IMR-90 (cell line): ENCODE data around the gene SHROOM3. TPM values are rescaled to one million over a fixed set of nuclear protein-coding genes. Genes with fewer than 3 reads are reported as not detected.

Source experiments
- CEBPB ChIP-seq: IDR thresholded peaks from 2 replicates; pipeline ENCODE4 v1.6.1; 2012; ENCODE audit warnings: low read depth, low read length, improper control_type of control experiment
- CHD1 ChIP-seq: IDR thresholded peaks from 2 replicates; pipeline ENCODE4 v1.6.1; 2012; ENCODE audit warnings: low read depth, low read length, improper control_type of control experiment
- CTCF ChIP-seq: conservative IDR thresholded peaks from 2 replicates; pipeline ENCODE4 v1.5.1; 2012; ENCODE audit warnings: mild to moderate bottlenecking, low read depth, low read length, improper control_type of control experiment
- MAFK ChIP-seq: IDR thresholded peaks from 2 replicates; pipeline ENCODE4 v1.6.1; 2012; ENCODE audit warnings: low read depth, low read length, improper control_type of control experiment
- POLR2A ChIP-seq: IDR thresholded peaks from 2 replicates; pipeline ENCODE4 v1.6.1; 2012; ENCODE audit warnings: mild to moderate bottlenecking, low read depth, low read length
- SMC3 ChIP-seq: fragments of 150-350 bp; IDR thresholded peaks from 2 replicates; pipeline ENCODE4 v1.6.1; 2016; ENCODE audit warnings: low read depth, mild to moderate bottlenecking, antibody characterized with exemption, low read length, moderate library complexity
- polyA plus RNA-seq, 3 experiments: library from polyadenylated mRNA; depleted of rRNA; stranded (reverse); fragments of >200 nt; gene quantifications; 2 replicates each; pipeline ENCODE4 v1.2.3, GENCODE V29; 2012; ENCODE audit warnings: low replicate concordance in 1 of 3
- total RNA-seq: library from RNA; depleted of rRNA; stranded (reverse); fragments of >200 nt; gene quantifications from 2 replicates; pipeline ENCODE4 v1.2.3, GENCODE V29; 2012

SHROOM3 gene
- total and polyA plus RNA-seq, 2 of the 4 experiments (the other 2 are of a cell fraction) = 10.8 to 19.5 TPM

- TF ChIP-seq CTCF (no peak), SMC3 (no peak), CHD1 (no peak; the same call in 1 of the 2 replicates), CEBPB (peak; percentile 90), POLR2A (no peak), MAFK (peak; percentile 47)
Measured at GRCh38 chr4:76752861-76753501, 318.0 kb downstream of the SHROOM3 start (continued).
